Fibroblast of lung (primary cell): ENCODE measurements around the gene ZNF593OS.

Experiments used
- CTCF ChIP-seq, 2 donors: IDR thresholded peaks in 1 of 2; conservative IDR thresholded peaks in 1 of 2; 1 replicate in 1 of 2; 2 replicates in 1 of 2; pipeline ENCODE4 v1.5.1; 2011 to 2012; ENCODE audit warnings: low read length in 2 of 2, control low read depth in 1 of 2, inconsistent platforms in 1 of 2, low read depth in 1 of 2, mild to moderate bottlenecking in 1 of 2
- EZH2 ChIP-seq: IDR thresholded peaks from 2 replicates; pipeline ENCODE4 v1.5.1; 2012; ENCODE audit warnings: low read length, control low read depth, mild to moderate bottlenecking; ENCODE audit errors: missing control alignments

DNA sequence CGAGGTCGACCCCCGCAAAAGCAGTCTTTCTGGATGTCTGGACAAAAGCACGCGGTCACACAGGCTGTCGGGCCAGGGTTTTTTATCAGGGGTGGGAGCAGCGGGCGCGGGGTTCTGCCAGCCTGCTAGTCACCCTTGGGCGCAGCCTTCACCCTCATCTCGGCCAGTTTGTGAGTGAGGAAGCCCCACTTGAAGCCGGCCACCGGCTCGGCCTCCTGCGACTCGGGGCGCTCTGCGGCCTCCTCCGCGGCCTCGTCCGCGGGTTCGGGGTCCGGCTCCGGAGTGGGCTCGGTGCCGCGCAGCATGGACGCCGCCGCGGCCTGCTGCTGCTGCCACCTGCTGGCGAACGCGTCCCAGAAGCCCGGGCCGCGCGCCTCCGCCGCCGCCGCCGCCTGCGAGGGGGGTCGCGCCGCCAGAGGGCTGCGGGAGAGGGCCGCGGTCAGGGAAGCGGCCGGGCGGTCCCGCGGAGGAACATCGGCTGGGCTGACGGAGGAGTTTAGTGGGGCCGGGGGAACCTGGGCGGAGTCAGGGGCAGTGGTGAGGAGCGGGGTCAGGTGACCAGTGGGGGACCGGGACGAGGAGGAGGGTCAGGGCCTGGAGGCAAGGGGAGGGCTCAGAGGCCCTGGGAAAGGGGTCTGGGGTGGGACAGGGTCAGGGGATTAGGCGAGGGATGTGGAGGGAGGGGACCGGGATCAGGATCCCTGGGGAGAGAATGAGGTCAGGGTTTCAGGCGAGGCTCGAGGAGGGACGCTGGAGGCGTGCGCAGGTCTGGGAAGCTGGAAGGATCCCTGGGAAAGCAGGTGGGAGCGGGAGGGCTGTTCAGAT, 7.4 kb downstream of the ZNF593OS start:
- TF ChIP-seq CTCF (conservative IDR thresholded peaks at IDR 0.05 in 1 of 2, IDR thresholded peaks at IDR 0.05 in 1 of 2; ENCODE audit: low read depth in 1 of 2, low read length in 2 of 2) (peak; percentile 24), EZH2 (peak; percentile 20)
